AG04450 (cell line): ENCODE data around the gene FAM25A. TPM values are rescaled to one million over a fixed set of nuclear protein-coding genes. Genes with fewer than 3 reads are reported as not detected.
"Not testable (repeated sequence)": the region's sequence is repeated elsewhere in the genome, so short reads cannot be mapped to it uniquely, and the experiment has no call there.

Experiments used
- CTCF ChIA-PET: fragments of 300-600, 350-600 bp; formaldehyde crosslinking; extraction: SDS; loops from one replicate; lab custom pipeline; 2022; ENCODE audit warnings: antibody characterized with exemption, inconsistent platforms; lab: Charles Lee
- POLR2A ChIA-PET: fragments of 350-600 bp; formaldehyde crosslinking; extraction: SDS; loops from one replicate; lab custom pipeline; 2021; ENCODE audit warnings: antibody characterized with exemption, inconsistent platforms; lab: Yijun Ruan, JAX
- DNase-seq: peaks from one replicate; pipeline ENCODE4 v3.0.0-alpha.2; 2011; ENCODE audit warnings: low read depth, low spot score
- H3K27ac ChIP-seq: one replicate; pipeline ENCODE4 v1.5.1; 2012; ENCODE audit warnings: low read depth, low read length, control low read depth
- H3K27me3 ChIP-seq: one replicate; pipeline ENCODE4 v1.6.0; 2012; ENCODE audit warnings: low read length; ENCODE audit not compliant: control insufficient read depth, insufficient read depth
- H3K4me3 ChIP-seq: 2 replicates; pipeline ENCODE4 v1.5.1; 2011; ENCODE audit warnings: mild to moderate bottlenecking, low read depth, low read length, control low read depth
- H3K9me3 ChIP-seq: 2 replicates; pipeline ENCODE4 v1.5.1; 2012; ENCODE audit warnings: low read length; ENCODE audit not compliant: control insufficient read depth, insufficient read depth
- polyA plus RNA-seq: library from polyadenylated mRNA; depleted of rRNA; stranded (reverse); fragments of >200 nt; gene quantifications from 2 replicates; pipeline ENCODE4 v1.2.3, GENCODE V29; 2011
- TF ChIP-seq, protein P1 (sequence below): IDR thresholded peaks from 2 replicates; pipeline ENCODE4 v1.5.1; 2011; ENCODE audit warnings: low read depth, low read length, control low read depth, inconsistent platforms

Gene FAM25A
- polyA plus RNA-seq, 1 experiment = not detected

- CTCF ChIA-PET = interaction anchor here (0.6 kb wide), 1 partner anchor 38 kb away, joined by 3 read pairs; no protein-coding TSS in a partner anchor
- POLR2A ChIA-PET = no interaction called here
- H3K9me3 ChIP-seq = no peaks in the 10 kb centered on the region
- H3K4me3 ChIP-seq = no peak overlapping the region
- no peak overlapping the region for H3K27ac ChIP-seq
- DNase-seq = no peak
- TF ChIP-seq, protein P1, sequence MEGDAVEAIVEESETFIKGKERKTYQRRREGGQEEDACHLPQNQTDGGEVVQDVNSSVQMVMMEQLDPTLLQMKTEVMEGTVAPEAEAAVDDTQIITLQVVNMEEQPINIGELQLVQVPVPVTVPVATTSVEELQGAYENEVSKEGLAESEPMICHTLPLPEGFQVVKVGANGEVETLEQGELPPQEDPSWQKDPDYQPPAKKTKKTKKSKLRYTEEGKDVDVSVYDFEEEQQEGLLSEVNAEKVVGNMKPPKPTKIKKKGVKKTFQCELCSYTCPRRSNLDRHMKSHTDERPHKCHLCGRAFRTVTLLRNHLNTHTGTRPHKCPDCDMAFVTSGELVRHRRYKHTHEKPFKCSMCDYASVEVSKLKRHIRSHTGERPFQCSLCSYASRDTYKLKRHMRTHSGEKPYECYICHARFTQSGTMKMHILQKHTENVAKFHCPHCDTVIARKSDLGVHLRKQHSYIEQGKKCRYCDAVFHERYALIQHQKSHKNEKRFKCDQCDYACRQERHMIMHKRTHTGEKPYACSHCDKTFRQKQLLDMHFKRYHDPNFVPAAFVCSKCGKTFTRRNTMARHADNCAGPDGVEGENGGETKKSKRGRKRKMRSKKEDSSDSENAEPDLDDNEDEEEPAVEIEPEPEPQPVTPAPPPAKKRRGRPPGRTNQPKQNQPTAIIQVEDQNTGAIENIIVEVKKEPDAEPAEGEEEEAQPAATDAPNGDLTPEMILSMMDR = no peak
- H3K27me3 ChIP-seq = no peaks in the 10 kb centered on the region
These were observed 43.6 kb upstream of the FAM25A start for GRCh38 chr10:86976362-86977056.

- CTCF ChIA-PET, H3K27ac ChIP-seq, H3K9me3 ChIP-seq, POLR2A ChIA-PET, H3K4me3 ChIP-seq, DNase-seq, H3K27me3 ChIP-seq: not testable (repeated sequence)
These were observed 41.6 kb upstream of the FAM25A start for GRCh38 chr10:86978457-86978856.

DNA sequence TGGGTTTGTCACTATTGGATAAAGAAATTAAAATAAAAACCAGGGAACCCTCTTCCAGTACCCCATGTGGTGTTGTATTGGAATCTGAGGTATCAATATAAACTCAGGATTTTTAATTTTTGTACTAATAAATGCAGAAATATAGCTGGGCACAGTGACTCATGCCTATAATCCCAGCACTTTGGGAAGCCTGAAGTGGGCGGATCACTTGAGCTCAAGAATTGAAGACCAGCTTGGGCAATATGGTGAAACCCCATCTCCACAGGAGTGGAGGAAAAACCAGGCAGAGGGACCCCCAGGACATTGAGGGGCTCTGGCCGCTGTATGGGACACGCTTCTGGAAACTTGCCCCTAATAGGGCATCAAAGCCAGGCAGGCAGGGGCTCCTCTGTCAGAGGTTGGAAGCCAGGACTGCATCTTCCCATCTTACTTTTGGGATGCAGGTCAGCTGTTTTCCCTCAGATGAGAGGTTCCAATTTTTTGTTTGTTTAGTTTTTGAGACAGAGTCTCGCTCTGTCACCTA, 40.7 kb upstream of the FAM25A start:
- POLR2A ChIA-PET = no interaction called here
- Histone ChIP-seq H3K4me3 (no peak overlapping the region), H3K27ac (no peak overlapping the region), H3K9me3 (no peaks in the 10 kb centered on the region), H3K27me3 (no peaks in the 10 kb centered on the region)
- TF ChIP-seq, protein P1 = no peak
- DNase-seq = no peak
- CTCF ChIA-PET = no interaction called here

- no peaks in the 10 kb centered on the region for H3K9me3 ChIP-seq
- POLR2A ChIA-PET = no interaction called here
- H3K4me3 ChIP-seq = no peak overlapping the region
- DNase-seq = no peak
- TF ChIP-seq, protein P1 = no peak
- H3K27ac ChIP-seq = no peak overlapping the region
- CTCF ChIA-PET = no interaction called here
- no peaks in the 10 kb centered on the region for H3K27me3 ChIP-seq
These were observed 40.1 kb upstream of the FAM25A start for GRCh38 chr10:86979977-86980448.

GRCh38 chr10:86981020-86981419, 39.1 kb upstream of the FAM25A start:
- CTCF ChIA-PET, H3K9me3 ChIP-seq, POLR2A ChIA-PET, H3K27ac ChIP-seq, H3K27me3 ChIP-seq, H3K4me3 ChIP-seq, DNase-seq: not testable (repeated sequence)

GRCh38 chr10:86981716-86982115, 38.4 kb upstream of the FAM25A start:
- TF ChIP-seq, protein P1 = no peak
- H3K4me3 ChIP-seq = no peak overlapping the region
- no peaks in the 10 kb centered on the region for H3K9me3 ChIP-seq
- no peak overlapping the region for H3K27ac ChIP-seq
- no peaks in the 10 kb centered on the region for H3K27me3 ChIP-seq
- ChIA-PET CTCF (no interaction called here), POLR2A (no interaction called here)
- DNase-seq = no peak

DNA sequence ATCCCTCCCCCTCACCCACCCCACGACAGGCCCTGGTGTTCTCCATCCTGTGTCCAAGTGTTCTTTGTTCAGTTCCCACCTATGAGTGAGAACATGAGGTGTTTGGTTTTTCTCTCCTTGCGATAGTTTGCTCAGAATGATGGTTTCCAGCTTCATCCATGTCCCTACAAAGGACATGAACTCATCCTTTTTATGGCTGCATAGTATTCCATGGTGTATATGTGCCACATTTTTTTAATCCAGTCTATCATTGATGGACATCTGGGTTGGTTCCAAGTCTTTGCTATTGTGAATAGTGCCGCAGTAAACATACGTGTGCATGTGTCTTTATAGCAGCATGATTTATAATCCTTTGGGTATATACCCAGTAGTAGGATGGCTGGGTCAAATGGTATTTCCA, 35.6 kb upstream of the FAM25A start:
- POLR2A ChIA-PET, H3K9me3 ChIP-seq, H3K27ac ChIP-seq, H3K27me3 ChIP-seq, H3K4me3 ChIP-seq, CTCF ChIA-PET, DNase-seq: not testable (repeated sequence)
